Suppressor macrophage (primary cell): Measurements from ENCODE around the gene LEMD2.

Experiments used
- DNase-seq, 4 experiments: peaks; one replicate each; pipeline ENCODE4 v3.0.0-alpha.2; 2020 to 2022

The LEMD2 gene

DNA sequence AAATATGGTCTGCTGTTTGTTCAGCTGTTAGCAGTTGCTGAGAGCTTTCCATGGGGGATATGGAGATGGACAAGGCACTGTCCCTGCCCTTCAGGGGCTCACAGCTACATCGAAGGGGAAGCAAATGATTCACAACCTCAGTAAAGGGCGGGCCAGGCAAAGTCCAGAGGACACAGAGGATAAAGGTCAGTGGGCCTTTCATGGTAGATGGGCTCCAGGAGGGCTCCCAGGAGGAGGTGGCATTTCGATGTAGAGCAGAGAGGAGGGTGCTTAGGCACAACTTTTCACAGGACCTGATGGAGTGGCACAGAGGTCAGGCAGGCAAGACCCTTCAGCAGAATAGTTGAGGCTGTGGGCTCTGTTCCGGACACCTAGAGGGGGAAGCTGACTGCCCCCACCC, 30.1 kb upstream of the LEMD2 start:
- DNase-seq, result no peak

DNA sequence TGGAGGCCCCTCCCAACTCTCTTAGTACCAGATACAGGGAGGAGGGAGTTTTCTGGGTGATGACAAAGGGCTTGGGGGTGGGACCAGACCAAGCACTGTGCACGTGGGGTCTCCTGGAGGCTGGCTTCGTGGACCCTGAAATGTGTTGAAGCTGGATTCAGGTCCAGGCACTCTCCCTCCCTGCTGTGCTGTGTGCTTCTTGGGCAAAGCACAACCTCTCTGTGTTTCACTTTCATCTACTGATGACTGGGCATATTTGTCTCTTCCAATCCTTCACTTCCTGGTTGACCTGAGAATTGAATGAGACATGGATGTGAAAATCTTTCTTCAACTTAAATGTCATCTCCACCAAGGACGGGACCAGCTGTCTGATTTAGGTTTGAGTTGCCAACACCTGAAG, 29.4 kb upstream of the LEMD2 start:
- no peak for DNase-seq

DNA sequence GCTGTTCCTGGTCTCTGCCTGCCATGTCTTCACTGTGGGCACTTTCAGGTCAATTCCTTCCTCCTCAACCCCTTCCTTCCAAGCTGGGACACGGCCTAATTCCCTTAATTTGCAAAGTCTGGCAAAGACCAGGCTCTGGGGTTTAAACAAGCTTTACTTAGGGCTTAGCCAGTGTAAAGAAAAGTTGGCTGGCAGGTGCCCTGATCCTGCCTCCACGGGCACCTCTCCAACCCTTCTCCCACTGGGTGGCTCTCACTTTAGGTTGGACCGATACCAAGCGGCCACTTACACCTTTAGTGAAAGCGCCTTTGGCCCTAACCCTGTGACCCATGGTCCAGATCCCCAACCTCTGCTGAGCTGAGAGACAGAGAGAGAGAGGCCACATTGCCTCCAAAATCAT, 28.6 kb upstream of the LEMD2 start:
- no peak for DNase-seq

- no peak for DNase-seq
Measured at GRCh38 chr6:33816911-33817310, 28.0 kb upstream of the LEMD2 start.

DNA sequence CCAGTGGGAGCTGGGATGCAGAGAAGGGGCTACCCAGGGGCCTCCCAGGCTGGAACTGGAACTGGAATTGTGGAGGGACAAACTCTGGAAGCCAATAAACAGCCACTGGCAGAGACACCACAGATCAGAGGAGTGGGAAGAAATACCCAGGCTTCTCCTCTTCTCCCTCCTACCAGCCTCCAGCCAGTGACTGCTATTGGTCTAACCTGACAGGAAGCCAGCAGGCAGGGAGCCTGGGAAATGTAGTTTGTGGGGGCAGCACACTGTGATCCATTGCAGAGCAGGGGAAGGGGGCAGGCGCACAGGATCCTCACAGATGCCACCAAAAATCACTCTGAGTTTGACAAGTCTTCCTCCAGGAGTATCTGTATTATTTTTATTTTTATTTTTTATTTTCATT, 26.9 kb upstream of the LEMD2 start:
- DNase-seq, result peak in 3 of 4 experiments; percentile 22 to 32 (median 30)

GRCh38 chr6:33813990-33814985, 25.4 kb upstream of the LEMD2 start:
- DNase-seq, result no peak

DNA sequence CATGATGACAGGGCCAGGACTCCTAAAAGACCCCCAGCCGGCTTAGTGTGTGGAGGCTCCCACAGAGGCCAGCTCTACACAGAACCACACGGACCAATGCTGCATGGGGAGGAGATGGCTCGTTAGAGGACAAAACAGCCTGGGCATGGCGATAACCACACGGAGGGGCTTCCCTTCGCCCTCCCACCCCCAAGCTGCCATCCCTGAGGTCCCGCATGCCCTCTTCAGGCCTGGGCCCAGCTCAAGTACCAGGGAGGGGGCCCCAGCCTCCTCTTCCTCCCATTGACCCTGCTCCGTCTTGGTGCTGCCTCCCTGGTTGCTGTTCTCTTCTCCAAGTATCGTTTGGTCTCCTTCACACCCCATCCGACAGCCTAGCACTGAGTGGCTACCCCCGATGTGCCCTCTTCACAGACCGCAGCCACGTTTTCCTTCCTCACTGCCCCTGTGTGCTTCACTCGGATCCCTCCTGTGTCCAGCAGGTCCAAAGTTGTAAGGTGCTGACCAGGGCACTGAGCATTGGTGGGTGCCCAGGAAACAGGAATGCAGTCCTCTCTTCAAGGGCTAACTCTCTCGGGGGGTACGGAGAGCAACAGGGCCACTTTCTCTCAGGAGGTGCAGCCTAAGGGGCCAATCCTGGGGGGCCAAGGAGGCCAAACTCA, 24.4 kb upstream of the LEMD2 start:
- no peak for DNase-seq

- peak; percentile 63 to 84 (median 76) for DNase-seq
Measured at GRCh38 chr6:33812669-33813068, 23.7 kb upstream of the LEMD2 start.

GRCh38 chr6:33809594-33809993, 20.7 kb upstream of the LEMD2 start:
- no peak for DNase-seq

DNA sequence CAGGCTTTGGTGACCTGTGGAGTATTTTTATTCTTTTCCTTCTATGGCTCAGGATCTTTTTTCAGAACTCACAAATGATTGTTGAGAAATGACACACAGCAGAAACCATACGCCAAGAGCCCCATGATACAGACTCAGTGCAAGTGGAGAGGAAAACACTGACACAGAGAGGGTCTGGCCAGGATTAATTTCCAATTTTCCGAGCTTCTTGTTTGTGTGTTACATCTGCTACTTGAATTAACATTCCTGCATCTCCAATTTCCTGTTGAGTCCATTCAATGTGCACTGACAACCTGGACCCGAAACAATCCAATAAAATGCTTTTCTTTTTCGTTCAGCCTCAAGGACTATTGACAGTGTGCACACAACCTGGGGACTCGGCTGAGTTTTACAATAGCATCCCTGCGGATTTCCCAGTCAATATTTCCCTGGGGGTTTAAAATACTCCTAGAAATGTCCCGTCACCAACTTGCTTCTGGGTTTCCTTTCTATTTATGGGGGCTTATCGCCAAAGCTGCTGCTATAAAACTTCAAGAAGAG, 19.8 kb upstream of the LEMD2 start:
- no peak for DNase-seq

- peak in 3 of 4 experiments; percentile 8 to 50 (median 25) for DNase-seq
Measured at GRCh38 chr6:33807606-33808005, 18.7 kb upstream of the LEMD2 start.

- DNase-seq, result no peak
Measured at GRCh38 chr6:33806841-33807240, 17.9 kb upstream of the LEMD2 start.

DNA sequence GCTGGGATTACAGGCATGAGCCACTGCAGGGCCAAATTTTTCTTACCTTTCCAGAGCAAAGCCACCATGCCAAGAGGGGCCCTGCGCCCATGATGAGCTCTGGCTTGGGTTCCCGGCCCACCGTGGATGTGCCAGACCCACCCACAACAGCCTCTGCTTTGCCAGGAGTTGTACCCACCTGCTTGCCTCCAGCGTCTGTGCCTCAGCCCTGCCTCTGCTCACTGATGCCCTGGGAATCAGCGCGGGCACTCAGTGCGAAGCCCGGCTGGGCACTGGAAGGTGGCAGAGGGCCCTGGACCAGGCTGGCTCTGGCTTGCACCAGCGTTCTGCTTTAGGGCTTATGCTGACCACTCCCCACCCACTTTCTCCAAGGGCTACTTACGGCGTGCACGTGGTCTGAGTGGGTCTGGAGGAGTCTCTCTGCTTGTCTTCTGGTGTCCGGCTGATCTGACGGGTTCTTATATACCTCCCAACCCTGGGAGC, 14.7 kb upstream of the LEMD2 start, which contains the start of gene MLN:
Gene MLN (minus strand): TSS at position 433 of the 483 bp plus-strand sequence. CDS start 2,840 bp downstream, outside the sequence.
- no peak for DNase-seq

- no peak for DNase-seq
Measured at GRCh38 chr6:33802186-33802958, 13.4 kb upstream of the LEMD2 start.

DNA sequence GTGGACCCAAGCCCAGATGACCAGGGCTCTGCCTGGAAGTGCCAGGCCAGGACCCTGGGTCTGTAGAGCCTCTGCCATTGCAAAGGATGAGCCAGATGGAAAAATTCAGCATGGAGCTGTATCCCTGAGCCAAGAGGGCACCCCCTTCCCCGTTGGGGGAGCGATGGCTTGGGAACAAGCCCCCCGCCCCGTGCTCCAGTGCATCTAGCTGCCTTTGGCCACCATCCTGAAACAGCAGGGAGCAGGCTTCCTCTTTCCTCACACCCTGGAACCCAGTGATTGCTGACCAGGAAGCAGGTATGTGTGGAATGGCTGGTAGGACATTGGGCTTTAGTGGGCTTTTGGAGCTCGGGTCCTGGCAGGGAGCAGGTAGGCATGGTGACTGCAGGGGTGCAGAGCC, 12.7 kb upstream of the LEMD2 start:
- DNase-seq, result no peak

GRCh38 chr6:33800248-33800969, 11.5 kb upstream of the LEMD2 start:
- no peak for DNase-seq

DNA sequence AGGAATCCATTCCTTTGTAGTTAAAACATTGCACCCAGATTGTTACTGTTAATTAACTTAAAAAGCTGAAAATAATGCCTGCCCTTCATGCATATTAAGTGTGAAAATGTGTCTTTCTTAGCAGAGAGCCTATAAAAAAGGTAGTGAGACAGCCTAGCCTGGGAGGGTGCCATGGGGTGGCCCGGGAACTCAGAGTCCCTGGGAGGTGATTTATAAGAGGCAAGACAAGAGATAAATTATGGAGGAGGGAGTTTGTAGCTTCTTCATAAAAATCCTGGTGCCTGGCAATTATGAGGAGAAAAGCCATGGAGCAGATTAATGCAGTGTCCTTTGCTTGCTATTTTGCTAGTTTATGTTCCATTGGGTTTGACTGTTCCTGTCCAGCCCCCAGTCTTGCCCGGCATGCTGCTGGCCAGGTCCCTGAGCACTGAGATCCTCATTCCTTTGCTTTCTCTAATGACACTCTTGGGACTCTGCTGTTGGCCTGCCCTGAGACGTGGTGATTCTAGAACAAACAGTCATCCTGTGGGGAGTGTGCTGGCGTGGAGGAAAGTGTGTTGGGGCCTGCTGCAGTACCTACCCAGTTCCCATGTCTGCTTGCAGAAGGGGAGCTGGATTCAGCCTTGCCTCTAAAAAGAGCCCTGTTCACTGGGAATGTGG, 10.7 kb upstream of the LEMD2 start:
- DNase-seq, result no peak

- DNase-seq, result no peak
Measured at GRCh38 chr6:33798343-33798848, 9.5 kb upstream of the LEMD2 start.

DNA sequence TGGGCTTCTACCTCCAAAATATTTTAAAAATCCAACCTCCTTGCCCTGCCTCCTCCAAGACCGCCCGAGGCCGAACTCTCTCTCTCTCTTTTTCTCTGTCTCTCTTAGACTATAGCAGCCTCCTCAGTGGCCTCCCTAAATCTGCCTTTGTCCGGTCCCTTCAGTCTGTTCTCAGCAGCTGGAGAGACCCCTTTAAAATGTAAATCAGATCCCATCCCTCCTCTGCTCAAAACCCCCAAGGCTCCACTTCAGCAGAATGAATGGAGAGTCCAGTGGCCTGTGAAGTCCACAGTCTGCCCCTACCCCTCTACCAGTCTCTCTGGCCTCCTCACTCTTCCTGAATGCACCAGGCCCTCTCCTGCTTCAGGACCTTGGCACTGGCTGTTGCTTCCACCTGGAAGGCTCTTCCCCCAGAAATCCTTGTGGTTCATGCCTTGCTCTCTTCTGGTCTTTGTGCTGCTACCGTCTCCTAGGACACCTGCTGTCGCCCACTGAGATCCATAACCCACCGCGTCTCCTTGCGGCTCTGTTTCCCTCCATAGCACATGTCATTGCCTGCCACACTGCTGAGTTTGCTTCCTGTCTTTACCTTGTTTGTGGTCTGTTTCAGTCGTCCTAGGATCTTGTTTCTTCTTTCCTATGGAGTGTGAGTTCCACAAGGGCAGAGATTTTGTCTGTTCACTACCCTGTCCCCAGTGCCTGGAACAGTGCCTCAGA, 8.9 kb upstream of the LEMD2 start:
- no peak for DNase-seq

- no peak for DNase-seq
Measured at GRCh38 chr6:33794910-33795623, 6.1 kb upstream of the LEMD2 start.
